Measurements from ENCODE around the gene STX8. TPM values are rescaled to one million over a fixed set of nuclear protein-coding genes. Genes with fewer than 3 reads are reported as not detected.
"Not testable (repeated sequence)": the region's sequence is repeated elsewhere in the genome, so short reads cannot be mapped to it uniquely, and the experiment has no call there.

The STX8 gene
- polyA plus RNA-seq, 1 of the 3 experiments (the other 2 are of a cell fraction), result 51.3 TPM

- H2AFZ ChIP-seq (ENCODE audit: low read depth); H3F3A ChIP-seq (replicated peaks; ENCODE audit: insufficient read depth); H4K20me1 ChIP-seq (ENCODE audit: insufficient read depth); H3K4me2 ChIP-seq; H3K27ac ChIP-seq (ENCODE audit: low read depth in 2 of 2, low read length in 1 of 2); H3K4me1 ChIP-seq (ENCODE audit: control insufficient read depth in 1 of 2, insufficient read depth in 2 of 2, low read depth in 1 of 2, low read length in 1 of 2); H3K4me3 ChIP-seq (ENCODE audit: low read depth in 2 of 2, low read length in 1 of 2); H3K9ac ChIP-seq; H3K36me3 ChIP-seq (replicated peaks in 1 of 2; ENCODE audit: control insufficient read depth in 1 of 2, insufficient read depth in 2 of 2, low read length in 1 of 2); POLR2A ChIA-PET; DNase-seq; H3K9me3 ChIP-seq; H3K9me2 ChIP-seq; H3K79me2 ChIP-seq (ENCODE audit: insufficient read depth); H3K27me3 ChIP-seq (ENCODE audit: insufficient read depth); CTCF ChIA-PET: not testable (repeated sequence)
- WGBS (ENCODE audit: low lambda C conversion rate), result 97% methylated on average over 9 of the region's 10 CpGs
These were observed 236.1 kb downstream of the STX8 start for GRCh38 chr17:9339482-9339881.

- Histone ChIP-seq H3K9me3 (0 out of 2 replicates have a peak, but pooled peaks cover 8% of the 10 kb centered on the region), H3K9me2 (no peaks in the 10 kb centered on the region), H2AFZ (ENCODE audit: low read depth) (no peak overlapping the region), H3K4me1 (ENCODE audit: control insufficient read depth in 1 of 2, insufficient read depth in 2 of 2, low read depth in 1 of 2, low read length in 1 of 2) (no peaks in the 10 kb centered on the region), H3K27me3 (ENCODE audit: insufficient read depth) (no peaks in the 10 kb centered on the region), H3K9ac (no peak overlapping the region), H3K4me2 (no peak overlapping the region), H3K36me3 (replicated peaks in 1 of 2; ENCODE audit: control insufficient read depth in 1 of 2, insufficient read depth in 2 of 2, low read length in 1 of 2) (no peaks in the 10 kb centered on the region), H3K79me2 (ENCODE audit: insufficient read depth) (no peaks in the 10 kb centered on the region), H4K20me1 (ENCODE audit: insufficient read depth) (no peaks in the 10 kb centered on the region), H3K4me3 (ENCODE audit: low read depth in 2 of 2, low read length in 1 of 2) (no peak overlapping the region), H3F3A (replicated peaks; ENCODE audit: insufficient read depth) (no peaks in the 10 kb centered on the region), H3K27ac (ENCODE audit: low read depth in 2 of 2, low read length in 1 of 2) (no peak overlapping the region)
- TF ChIP-seq RFX5 (IDR thresholded peaks at IDR 0.05; ENCODE audit: low read length) (no peak), SMC3 (IDR thresholded peaks at IDR 0.05; ENCODE audit: low read depth, low read length) (no peak)
- WGBS (ENCODE audit: low lambda C conversion rate), result 73% methylated on average over 2 of the region's 2 CpGs
- ChIA-PET POLR2A (no interaction called here), CTCF (interaction anchor here (1.1 kb wide), 1 partner anchor 53 kb away, joined by 3 read pairs; no protein-coding TSS in a partner anchor)
- DNase-seq, result no peak
These were observed 238.8 kb downstream of the STX8 start for GRCh38 chr17:9336817-9337216.

- Histone ChIP-seq H3K4me3 (ENCODE audit: low read depth in 2 of 2, low read length in 1 of 2) (no peak overlapping the region), H3K4me1 (ENCODE audit: control insufficient read depth in 1 of 2, insufficient read depth in 2 of 2, low read depth in 1 of 2, low read length in 1 of 2) (peaks cover 0 to 3% of the 10 kb centered on the region in 2 experiments; a peak in 1 of 4 replicates), H4K20me1 (ENCODE audit: insufficient read depth) (no peaks in the 10 kb centered on the region), H3K27ac (ENCODE audit: low read depth in 2 of 2, low read length in 1 of 2) (no peak overlapping the region), H3K79me2 (ENCODE audit: insufficient read depth) (no peaks in the 10 kb centered on the region), H3K4me2 (no peak overlapping the region), H3K9me3 (0 out of 2 replicates have a peak, but pooled peaks cover 8% of the 10 kb centered on the region), H3K27me3 (ENCODE audit: insufficient read depth) (no peaks in the 10 kb centered on the region), H3K9ac (no peak overlapping the region), H3K36me3 (replicated peaks in 1 of 2; ENCODE audit: control insufficient read depth in 1 of 2, insufficient read depth in 2 of 2, low read length in 1 of 2) (no peaks in the 10 kb centered on the region), H3F3A (replicated peaks; ENCODE audit: insufficient read depth) (no peaks in the 10 kb centered on the region), H2AFZ (ENCODE audit: low read depth) (no peak overlapping the region), H3K9me2 (no peaks in the 10 kb centered on the region)
- POLR2A ChIA-PET, result interaction anchor here (1.0 kb wide), 1 partner anchor 23 kb away, joined by 3 read pairs; no protein-coding TSS in a partner anchor
- CTCF ChIA-PET, result no interaction called here
- no peak for DNase-seq
- TF ChIP-seq SIN3A (IDR thresholded peaks at IDR 0.05; ENCODE audit: borderline replicate concordance, low read depth, low read length), result no peak
- no peak for TF ChIP-seq MEF2A (IDR thresholded peaks at IDR 0.05; ENCODE audit: borderline replicate concordance, low read depth)
- TF ChIP-seq TEAD4 (IDR thresholded peaks at IDR 0.05; ENCODE audit: borderline replicate concordance, insufficient read depth), result no peak
- TF ChIP-seq EZH2phosphoT487 (IDR thresholded peaks at IDR 0.05; ENCODE audit: borderline replicate concordance, low read depth), result no peak
- no peak for TF ChIP-seq ELF1 (IDR thresholded peaks at IDR 0.05)
- TF ChIP-seq SMC3 (IDR thresholded peaks at IDR 0.05; ENCODE audit: low read depth, low read length), result no peak
- no peak for TF ChIP-seq FOXJ3 (CRISPR knock-in tag; IDR thresholded peaks at IDR 0.05)
- no peak for TF ChIP-seq POLR2AphosphoS5 (IDR thresholded peaks at IDR 0.05; ENCODE audit: low read depth, low read length)
- no peak for TF ChIP-seq TAF1 (IDR thresholded peaks at IDR 0.05; ENCODE audit: borderline replicate concordance, low read depth, low read length)
- no peak for TF ChIP-seq YY1 (IDR thresholded peaks at IDR 0.05; ENCODE audit: low read depth)
- no peak for TF ChIP-seq NFIC (IDR thresholded peaks at IDR 0.05; ENCODE audit: borderline replicate concordance)
- TF ChIP-seq RFX5 (IDR thresholded peaks at IDR 0.05; ENCODE audit: low read length), result no peak
- 79% methylated on average over 10 of the region's 10 CpGs for WGBS (ENCODE audit: low lambda C conversion rate)
These were observed 240.8 kb downstream of the STX8 start for GRCh38 chr17:9334536-9335446.

Data from SK-N-SH (cell line).